Esophagus muscularis mucosa (tissue), 4 donors: ENCODE results near the gene CTCF. TPM values are rescaled to one million over a fixed set of nuclear protein-coding genes. Genes with fewer than 3 reads are reported as not detected.

Source experiments
- DNase-seq: peaks from one replicate; pipeline ENCODE4 v3.0.0-alpha.2; 2017; ENCODE audit errors: extremely low spot score
- H3K27ac ChIP-seq, 4 donors: fragments of 200-600 bp; sonication (generic); replicated peaks in 1 of 4; 1 replicate in 3 of 4; 2 replicates in 1 of 4; pipeline ENCODE4 v1.5.1; 2016 to 2019; ENCODE audit warnings: mild to moderate bottlenecking in 1 of 4
- H3K27me3 ChIP-seq, 4 donors: fragments of 200-600 bp; sonication (generic); one replicate each; pipeline versions ENCODE4 v1.5.1 to v1.6.0; 2016 to 2019
- H3K36me3 ChIP-seq, 4 donors: fragments of 200-600 bp; sonication (generic); one replicate each; pipeline ENCODE4 v1.5.1; 2016 to 2019
- H3K4me1 ChIP-seq, 4 donors: fragments of 200-600 bp; sonication (generic); one replicate each; pipeline ENCODE4 v1.5.1; 2016 to 2019
- H3K4me3 ChIP-seq, 4 donors: fragments of 200-600 bp; sonication (generic); 1 replicate in 2 of 4; 2 replicates in 2 of 4; pipeline ENCODE4 v1.5.1; 2016 to 2019; ENCODE audit warnings: mild to moderate bottlenecking in 4 of 4, moderate library complexity in 1 of 4
- H3K9me3 ChIP-seq, 4 donors: fragments of 200-600 bp; sonication (generic); 1 replicate in 3 of 4; 2 replicates in 1 of 4; pipeline ENCODE4 v1.5.1; 2016 to 2019
- EP300 ChIP-seq: sonication (generic); formaldehyde crosslinking; IDR thresholded peaks from one replicate; pipeline ENCODE4 v1.6.1; 2017; ENCODE audit warnings: antibody characterized with exemption
- POLR2A ChIP-seq: fragments of 450-650 bp; IDR thresholded peaks from one replicate; pipeline ENCODE4 v1.6.1; 2017; ENCODE audit warnings: antibody characterized with exemption, moderate library complexity, mild to moderate bottlenecking, low read depth
- POLR2AphosphoS5 ChIP-seq, 2 donors: sonication (generic); formaldehyde crosslinking; IDR thresholded peaks; one replicate each; pipeline ENCODE4 v1.6.1; 2017; ENCODE audit warnings: antibody characterized with exemption in 2 of 2
- WGBS: methylation state at CpG from one replicate; pipeline ENCODE4 v1.1.5; 2018; 5-methylcytosine and 5-hydroxymethylcytosine counted together
- intact Hi-C: fragments of 100-400 bp; cut with DNase I; formaldehyde crosslinking; loops from one replicate; pipeline ENCODE4 v1.15.1; 2023
- total RNA-seq, 4 donors: library from RNA; depleted of rRNA; stranded (reverse); fragments of >200 nt; gene quantifications; one replicate each; pipeline versions ENCODE4 v1.1.0 to v1.2.1, GENCODE V29; 2016
- TF ChIP-seq, protein P1 (sequence below), 3 experiments: fragments of 200-600 bp in 2 of 3; fragments of 450-650 bp in 1 of 3; sonication (generic) in 2 of 3; IDR thresholded peaks; one replicate each; pipeline ENCODE4 v1.5.1; 2017 to 2019; ENCODE audit warnings: antibody characterized with exemption in 3 of 3, mild to moderate bottlenecking in 2 of 3, moderate library complexity in 1 of 3

CTCF gene
- total RNA-seq, 4 donors from 2014 or later, result 27.5 to 46.3 (median 38.5) TPM

DNA sequence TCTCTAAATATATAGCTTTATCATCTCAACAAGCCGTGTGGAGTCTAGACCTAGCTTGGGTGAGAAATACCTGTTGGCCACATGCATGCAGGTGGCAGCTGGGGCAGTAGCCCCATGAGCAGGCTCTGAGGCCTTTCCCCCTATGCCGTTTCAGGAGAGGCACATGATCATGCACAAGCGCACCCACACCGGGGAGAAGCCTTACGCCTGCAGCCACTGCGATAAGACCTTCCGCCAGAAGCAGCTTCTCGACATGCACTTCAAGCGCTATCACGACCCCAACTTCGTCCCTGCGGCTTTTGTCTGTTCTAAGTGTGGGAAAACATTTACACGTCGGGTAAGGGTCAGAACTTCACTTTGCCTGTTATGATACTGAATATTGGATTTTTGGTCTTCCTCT is 65.9 kb downstream of the CTCF start:
- H3K9me3 ChIP-seq, result no peaks in the 10 kb centered on the region
- H3K27ac ChIP-seq, result no peak overlapping the region
- H3K4me3 ChIP-seq, result no peak overlapping the region
- intact Hi-C loops, result no loop called here
- peaks cover 6 to 13% (median 11%) of the 10 kb centered on the region in 4 donors for H3K4me1 ChIP-seq
- H3K27me3 ChIP-seq, result no peaks in the 10 kb centered on the region
- WGBS, result 91% methylated on average over 14 of the region's 14 CpGs
- H3K36me3 ChIP-seq, result peaks cover 43 to 97% (median 91%) of the 10 kb centered on the region in 4 donors
- TF ChIP-seq, protein P1, sequence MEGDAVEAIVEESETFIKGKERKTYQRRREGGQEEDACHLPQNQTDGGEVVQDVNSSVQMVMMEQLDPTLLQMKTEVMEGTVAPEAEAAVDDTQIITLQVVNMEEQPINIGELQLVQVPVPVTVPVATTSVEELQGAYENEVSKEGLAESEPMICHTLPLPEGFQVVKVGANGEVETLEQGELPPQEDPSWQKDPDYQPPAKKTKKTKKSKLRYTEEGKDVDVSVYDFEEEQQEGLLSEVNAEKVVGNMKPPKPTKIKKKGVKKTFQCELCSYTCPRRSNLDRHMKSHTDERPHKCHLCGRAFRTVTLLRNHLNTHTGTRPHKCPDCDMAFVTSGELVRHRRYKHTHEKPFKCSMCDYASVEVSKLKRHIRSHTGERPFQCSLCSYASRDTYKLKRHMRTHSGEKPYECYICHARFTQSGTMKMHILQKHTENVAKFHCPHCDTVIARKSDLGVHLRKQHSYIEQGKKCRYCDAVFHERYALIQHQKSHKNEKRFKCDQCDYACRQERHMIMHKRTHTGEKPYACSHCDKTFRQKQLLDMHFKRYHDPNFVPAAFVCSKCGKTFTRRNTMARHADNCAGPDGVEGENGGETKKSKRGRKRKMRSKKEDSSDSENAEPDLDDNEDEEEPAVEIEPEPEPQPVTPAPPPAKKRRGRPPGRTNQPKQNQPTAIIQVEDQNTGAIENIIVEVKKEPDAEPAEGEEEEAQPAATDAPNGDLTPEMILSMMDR (IDR thresholded peaks at IDR 0.05), result no peak
- TF ChIP-seq POLR2AphosphoS5 (IDR thresholded peaks at IDR 0.05), result no peak
- TF ChIP-seq EP300, result no peak
- no peak for TF ChIP-seq POLR2A
- no peak for DNase-seq

DNA sequence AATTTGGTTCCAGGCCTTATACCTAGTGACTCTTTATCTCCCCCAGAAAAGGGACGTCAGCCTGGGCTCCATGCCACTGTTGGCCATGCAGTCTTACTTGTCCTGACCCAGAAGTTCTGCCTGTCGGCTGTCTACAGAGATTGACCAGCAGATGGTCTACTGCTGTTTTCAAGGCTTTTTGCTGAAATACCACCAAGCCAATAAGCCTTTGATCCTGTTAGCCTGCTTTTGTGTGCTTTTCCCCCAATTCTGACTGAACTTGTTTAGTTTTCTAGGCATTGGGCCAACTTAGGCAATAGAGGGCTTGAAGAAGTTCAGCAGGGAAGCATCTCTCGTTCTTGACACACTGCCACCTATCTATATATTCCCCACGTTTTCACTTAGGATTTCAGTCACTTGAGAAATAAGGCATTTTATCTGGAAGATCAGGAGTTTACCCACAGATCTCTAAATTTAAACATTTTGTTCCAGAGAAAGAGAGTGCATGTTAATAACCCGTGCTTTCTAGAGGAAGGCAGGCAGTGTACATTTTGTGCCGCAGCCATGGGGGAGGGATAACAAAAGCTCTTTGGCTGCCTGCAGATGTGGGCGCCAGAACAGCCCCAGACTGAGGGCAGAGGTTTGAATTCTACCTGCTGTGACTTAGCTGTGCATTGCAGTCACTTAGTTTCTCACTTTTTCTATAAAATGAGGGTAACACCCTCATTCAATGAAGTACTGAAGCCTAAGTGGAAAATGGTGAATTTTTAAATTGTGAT is 70.3 kb downstream of the CTCF start:
- WGBS, result 42% methylated on average over 7 of the region's 7 CpGs
- intact Hi-C loops, result loop anchor here (5.0 kb wide), 1 partner anchor 70 kb away; the partner anchor contains the start of gene CTCF
- Histone ChIP-seq H3K36me3 (peaks cover 52 to 100% (median 85%) of the 10 kb centered on the region in 4 donors), H3K27ac (peak overlapping the region in 3 of 4 donors; percentile 0 to 49 (median 23)), H3K4me3 (no peak overlapping the region), H3K4me1 (peaks cover 6 to 17% (median 12%) of the 10 kb centered on the region in 4 donors), H3K27me3 (no peaks in the 10 kb centered on the region), H3K9me3 (no peaks in the 10 kb centered on the region)
- TF ChIP-seq, protein P1 (IDR thresholded peaks at IDR 0.05), result no peak
- no peak for TF ChIP-seq POLR2AphosphoS5 (IDR thresholded peaks at IDR 0.05)
- no peak for DNase-seq

DNA sequence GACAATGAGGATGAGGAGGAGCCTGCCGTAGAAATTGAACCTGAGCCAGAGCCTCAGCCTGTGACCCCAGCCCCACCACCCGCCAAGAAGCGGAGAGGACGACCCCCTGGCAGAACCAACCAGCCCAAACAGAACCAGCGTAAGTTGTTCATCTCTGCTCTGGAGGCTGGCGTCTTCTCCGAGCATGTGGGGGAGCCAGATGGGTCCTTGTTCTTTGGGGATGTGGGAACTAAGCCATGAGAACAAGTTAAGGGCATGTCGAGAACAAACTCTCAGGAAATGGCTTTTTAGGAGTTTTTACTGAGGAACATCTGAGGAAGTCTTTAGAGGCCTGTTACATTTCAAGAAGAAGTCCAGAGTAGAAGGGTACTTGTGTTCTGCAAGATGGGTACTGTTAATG is 74.4 kb downstream of the CTCF start:
- H3K36me3 ChIP-seq, result peaks cover 34 to 81% (median 67%) of the 10 kb centered on the region in 4 donors
- WGBS, result 95% methylated on average over 8 of the region's 8 CpGs
- intact Hi-C loops, result no loop called here

DNA sequence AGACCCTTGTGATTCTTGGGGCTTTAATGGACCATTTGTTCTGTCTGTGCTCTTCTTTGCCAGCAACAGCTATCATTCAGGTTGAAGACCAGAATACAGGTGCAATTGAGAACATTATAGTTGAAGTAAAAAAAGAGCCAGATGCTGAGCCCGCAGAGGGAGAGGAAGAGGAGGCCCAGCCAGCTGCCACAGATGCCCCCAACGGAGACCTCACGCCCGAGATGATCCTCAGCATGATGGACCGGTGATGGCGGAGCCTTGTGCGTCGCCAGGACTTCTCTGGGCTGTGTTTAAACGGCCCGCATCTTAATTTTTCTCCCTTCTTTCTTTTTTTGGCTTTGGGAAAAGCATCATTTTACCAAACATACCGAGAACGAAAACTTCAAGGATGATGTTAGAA is 75.3 kb downstream of the CTCF start:
- intact Hi-C loops, result no loop called here
- TF ChIP-seq POLR2A (no peak), EP300 (no peak), POLR2AphosphoS5 (IDR thresholded peaks at IDR 0.05) (no peak)
- TF ChIP-seq, protein P1 (IDR thresholded peaks at IDR 0.05), result no peak
- 90% methylated on average over 12 of the region's 12 CpGs for whole genome bisulfite sequencing
- no peak overlapping the region for H3K27ac ChIP-seq
- peaks cover 10 to 31% (median 26%) of the 10 kb centered on the region in 4 donors for H3K4me1 ChIP-seq
- no peak overlapping the region for H3K4me3 ChIP-seq
- no peaks in the 10 kb centered on the region for H3K27me3 ChIP-seq
- peaks cover 0 to 1% (median 0%) of the 10 kb centered on the region in 4 donors for H3K9me3 ChIP-seq
- peaks cover 34 to 72% (median 62%) of the 10 kb centered on the region in 4 donors for H3K36me3 ChIP-seq
- no peak for DNase-seq

More for the DNA sequence above, 74.4 kb downstream of the CTCF start:
- H3K9me3 ChIP-seq, result no peaks in the 10 kb centered on the region
- H3K27ac ChIP-seq, result no peak overlapping the region
- no peak for DNase-seq
- H3K4me1 ChIP-seq, result peaks cover 10 to 28% (median 24%) of the 10 kb centered on the region in 4 donors
- TF ChIP-seq, protein P1 (IDR thresholded peaks at IDR 0.05), result no peak
- TF ChIP-seq POLR2AphosphoS5 (IDR thresholded peaks at IDR 0.05) (no peak), EP300 (no peak), POLR2A (no peak)
- no peaks in the 10 kb centered on the region for H3K27me3 ChIP-seq
- H3K4me3 ChIP-seq, result no peak overlapping the region
